GM19372 (cell line): ENCODE results near the gene ARL5B.
"Not testable (repeated sequence)": the region's sequence is repeated elsewhere in the genome, so short reads cannot be mapped to it uniquely, and the experiment has no call there.

Experiments used
- ATAC-seq: cut with Tn5 transposase; IDR thresholded peaks from one replicate; pipeline ENCODE4 v1.9.1; 2021; ENCODE audit warnings: mild to moderate bottlenecking, low read depth, moderate library complexity; ENCODE audit not compliant: unreplicated experiment

The ARL5B gene, protein sequence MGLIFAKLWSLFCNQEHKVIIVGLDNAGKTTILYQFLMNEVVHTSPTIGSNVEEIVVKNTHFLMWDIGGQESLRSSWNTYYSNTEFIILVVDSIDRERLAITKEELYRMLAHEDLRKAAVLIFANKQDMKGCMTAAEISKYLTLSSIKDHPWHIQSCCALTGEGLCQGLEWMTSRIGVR

DNA sequence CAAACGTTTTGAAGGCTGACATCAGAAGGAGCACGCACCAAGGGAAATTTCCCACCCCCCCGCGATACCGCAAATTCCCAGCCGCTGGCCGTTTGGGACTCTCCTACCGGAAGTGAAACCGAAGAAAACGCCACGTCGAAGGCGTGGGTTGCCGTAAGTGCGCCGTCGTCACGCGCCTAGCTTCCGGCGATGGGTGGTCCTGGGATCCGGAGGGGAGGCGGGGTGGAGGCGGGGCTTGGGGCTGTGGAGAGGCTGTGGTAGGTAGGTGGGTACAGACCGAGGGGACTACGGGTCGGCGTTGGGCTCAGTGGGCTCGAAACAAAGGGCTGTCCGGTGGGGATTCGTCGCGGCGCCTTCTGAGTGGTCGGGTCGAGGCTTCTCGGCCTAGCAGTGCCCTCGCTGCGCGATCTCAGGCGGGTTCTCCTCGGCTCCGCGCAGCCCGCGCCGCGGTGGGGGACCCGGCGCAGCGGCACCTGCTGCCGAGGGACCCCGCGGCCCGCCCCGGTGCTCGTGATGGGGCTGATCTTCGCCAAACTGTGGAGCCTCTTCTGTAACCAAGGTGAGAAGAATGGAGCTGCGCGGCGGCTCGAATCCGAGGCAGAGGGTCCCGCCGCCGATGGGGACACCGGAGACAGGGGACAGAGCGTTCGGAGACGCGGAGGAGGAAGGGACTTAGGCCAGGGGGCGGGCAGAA, at the start of gene ARL5B:
Gene ARL5B (plus strand): TSS at position 307 of the 694 bp plus-strand sequence. CDS start 207 bp downstream, at position 514.
- peak; percentile 84 for ATAC-seq

DNA sequence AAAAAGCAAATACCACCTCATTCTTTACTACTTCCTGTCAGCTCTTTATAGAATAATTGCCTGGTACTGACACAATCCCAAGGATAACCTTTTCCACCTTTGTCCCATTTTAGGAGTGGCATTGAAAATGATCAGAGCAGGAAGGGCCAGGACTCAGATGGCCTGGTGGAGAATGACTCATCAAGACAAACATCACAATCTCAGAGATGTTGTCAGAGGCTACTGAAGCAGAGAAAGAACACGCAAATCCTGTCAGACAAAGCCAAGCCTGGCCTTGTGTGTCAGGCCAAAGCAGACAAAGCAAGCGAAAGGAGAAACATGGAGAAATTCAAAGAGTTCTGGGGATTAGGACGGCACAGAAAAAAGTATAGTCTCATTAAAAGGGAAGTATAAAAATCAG, 48.7 kb upstream of the ARL5B start:
- no peak for ATAC-seq

GRCh38 chr10:18611168-18611567, 48.1 kb upstream of the ARL5B start:
- ATAC-seq: no peak

GRCh38 chr10:18615618-18616017, 43.6 kb upstream of the ARL5B start:
- ATAC-seq: no peak

DNA sequence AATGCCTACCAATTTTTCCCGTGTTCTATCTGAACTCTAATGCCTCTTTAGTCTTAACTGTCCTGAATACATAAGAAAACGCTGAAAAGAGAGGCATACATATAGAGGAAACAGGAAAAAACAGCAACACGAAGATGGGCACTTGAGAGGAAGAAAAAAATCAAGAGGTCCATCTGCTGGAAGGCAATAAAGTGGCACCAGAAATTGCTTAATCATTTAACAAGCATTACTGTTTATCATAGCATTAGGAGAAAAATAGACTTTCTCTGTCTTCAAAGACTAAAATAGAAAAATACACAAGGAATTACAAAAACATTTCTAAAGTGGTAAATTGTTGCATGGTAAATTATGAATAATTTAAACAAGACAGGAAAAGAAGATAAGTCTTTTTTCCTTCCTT, 42.9 kb upstream of the ARL5B start:
- no peak for ATAC-seq

- no peak for ATAC-seq
Measured at GRCh38 chr10:18619016-18619415, 40.2 kb upstream of the ARL5B start.

- no peak for ATAC-seq
Measured at GRCh38 chr10:18620856-18621255, 38.4 kb upstream of the ARL5B start.

GRCh38 chr10:18623671-18624070, 35.6 kb upstream of the ARL5B start:
- not testable (repeated sequence) for ATAC-seq

- ATAC-seq: no peak
Measured at GRCh38 chr10:18625886-18626285, 33.3 kb upstream of the ARL5B start.

DNA sequence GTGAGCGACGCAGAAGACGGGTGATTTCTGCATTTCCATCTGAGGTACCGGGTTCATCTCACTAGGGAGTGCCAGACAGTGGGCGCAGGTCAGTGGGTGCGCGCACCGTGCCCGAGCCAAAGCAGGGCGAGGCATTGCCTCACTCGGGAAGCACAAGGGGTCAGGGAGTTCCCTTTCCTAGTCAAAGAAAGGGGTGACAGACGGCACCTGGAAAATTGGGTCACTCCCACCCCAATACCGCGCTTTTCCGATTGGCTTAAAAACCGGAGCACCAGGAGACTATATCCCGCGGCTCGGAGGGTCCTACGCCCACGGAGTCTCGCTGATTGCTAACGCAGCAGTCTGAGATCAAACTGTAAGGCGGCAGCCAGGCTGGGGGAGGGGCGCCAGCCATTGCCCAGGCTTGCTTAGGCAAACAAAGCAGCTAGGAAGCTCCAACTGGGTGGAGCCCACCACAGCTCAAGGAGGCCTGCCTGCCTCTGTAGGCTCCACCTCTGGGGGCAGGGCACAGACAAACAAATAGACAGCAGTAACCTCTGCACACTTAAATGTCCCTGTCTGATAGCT, 31.7 kb upstream of the ARL5B start:
- not testable (repeated sequence) for ATAC-seq

DNA sequence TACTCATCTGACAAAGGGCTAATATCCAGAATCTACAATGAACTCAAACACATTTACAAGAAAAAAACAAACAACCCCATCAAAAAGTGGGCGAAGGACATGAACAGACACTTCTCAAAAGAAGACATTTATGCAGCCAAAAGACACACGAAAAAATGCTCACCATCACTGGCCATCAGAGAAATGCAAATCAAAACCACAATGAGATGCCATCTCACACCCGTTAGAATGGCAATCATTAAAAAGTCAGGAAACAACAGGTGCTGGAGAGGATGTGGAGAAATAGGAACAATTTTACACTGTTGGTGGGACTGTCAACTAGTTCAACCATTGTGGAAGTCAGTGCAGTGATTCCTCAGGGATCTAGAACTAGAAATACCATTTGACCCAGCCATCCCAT, 26.7 kb upstream of the ARL5B start:
- ATAC-seq: not testable (repeated sequence)

GRCh38 chr10:18635995-18636394, 23.2 kb upstream of the ARL5B start:
- no peak for ATAC-seq

DNA sequence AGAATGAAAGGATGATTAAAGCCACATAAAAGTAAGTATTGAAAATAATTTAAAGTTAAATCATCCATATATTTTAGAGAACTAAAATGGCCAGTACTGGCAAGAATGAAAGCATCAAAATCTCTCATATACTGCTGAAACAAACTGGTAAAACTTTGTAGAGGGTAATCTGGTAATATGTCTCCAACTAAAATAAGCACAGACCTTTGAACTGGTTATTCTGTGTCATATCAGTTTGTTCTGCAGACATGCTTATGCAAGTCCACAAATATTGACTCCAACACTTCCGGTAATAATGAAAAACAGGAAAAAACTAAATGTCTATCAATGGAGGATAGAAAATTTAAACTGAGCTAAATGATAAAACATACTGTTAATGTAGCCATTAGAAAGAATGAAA, 21.8 kb upstream of the ARL5B start:
- not testable (repeated sequence) for ATAC-seq

GRCh38 chr10:18639719-18640118, 19.5 kb upstream of the ARL5B start:
- not testable (repeated sequence) for ATAC-seq

DNA sequence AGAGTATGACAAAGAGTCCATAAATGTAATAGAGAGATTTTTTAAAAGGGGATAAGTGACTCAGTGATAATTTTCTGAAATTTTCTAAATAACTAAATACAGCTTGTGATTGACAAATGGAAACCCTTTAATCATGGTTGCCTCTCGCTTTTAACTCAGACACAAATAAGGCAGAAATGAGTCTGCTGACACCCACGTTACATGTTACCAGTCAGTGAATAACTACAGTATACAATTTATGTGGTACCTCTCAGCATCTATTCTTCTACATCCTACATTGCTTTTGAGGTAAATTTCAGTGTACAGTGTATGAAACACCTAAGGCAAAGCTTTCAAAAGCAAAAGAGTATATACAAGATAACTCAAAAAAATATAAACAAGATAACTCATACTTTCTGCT, 12.1 kb upstream of the ARL5B start:
- no peak for ATAC-seq

- no peak for ATAC-seq
Measured at GRCh38 chr10:18647945-18648344, 11.3 kb upstream of the ARL5B start.

DNA sequence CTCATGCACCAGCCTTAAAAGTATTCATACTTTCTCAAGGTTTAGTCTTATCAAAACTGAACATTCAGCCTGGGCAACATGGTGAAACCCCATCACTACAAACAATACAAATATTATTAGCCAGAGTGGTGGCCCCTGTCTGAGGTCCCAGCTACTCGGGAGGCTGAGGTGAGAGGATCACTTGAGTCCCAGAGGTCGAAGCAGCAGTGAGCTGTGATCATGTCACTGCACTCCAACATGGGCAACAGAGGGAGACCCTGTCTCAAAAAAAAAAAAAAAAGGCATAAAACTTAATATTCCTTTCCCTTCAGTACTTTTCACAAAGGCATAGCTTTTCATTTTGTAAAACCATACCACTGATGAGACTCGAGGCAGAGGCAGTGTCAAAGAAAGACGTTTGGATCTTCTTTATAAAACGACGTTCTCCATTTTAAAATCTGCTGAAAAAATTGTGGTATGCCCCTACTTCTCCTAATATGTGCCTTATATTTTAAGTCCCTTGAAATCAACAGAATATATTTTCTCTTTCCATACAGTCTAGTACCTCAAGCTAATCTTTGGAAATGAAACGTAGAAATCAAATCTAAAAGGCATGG, 9.8 kb upstream of the ARL5B start:
- no peak for ATAC-seq

DNA sequence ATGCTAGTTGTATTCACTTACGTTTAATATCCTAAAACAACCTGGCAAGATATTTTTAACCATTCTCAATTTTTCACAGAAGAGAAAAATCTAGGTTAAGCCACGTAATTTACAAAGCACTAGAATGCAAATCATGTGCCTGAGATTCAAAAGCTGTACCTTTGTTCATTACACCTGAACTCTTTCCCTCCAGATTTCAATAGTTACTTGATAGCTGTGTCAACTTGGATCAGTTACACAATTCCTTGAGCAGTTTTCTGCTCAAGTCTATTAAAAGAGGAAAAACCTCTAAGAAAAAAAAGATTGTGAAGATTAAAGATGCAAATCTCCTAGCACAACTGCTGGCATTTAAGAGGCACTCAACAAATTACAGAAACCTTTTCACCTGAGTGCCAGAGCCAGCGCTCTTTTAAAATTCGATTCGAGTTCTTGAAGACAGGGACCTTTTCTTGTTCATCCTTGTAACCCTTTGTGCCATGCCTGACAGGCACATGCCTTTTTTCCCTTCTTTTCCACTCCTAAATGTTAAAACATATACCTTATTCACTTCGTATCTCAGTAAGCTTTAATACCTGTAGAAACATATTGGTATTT, 8.7 kb upstream of the ARL5B start:
- no peak for ATAC-seq

DNA sequence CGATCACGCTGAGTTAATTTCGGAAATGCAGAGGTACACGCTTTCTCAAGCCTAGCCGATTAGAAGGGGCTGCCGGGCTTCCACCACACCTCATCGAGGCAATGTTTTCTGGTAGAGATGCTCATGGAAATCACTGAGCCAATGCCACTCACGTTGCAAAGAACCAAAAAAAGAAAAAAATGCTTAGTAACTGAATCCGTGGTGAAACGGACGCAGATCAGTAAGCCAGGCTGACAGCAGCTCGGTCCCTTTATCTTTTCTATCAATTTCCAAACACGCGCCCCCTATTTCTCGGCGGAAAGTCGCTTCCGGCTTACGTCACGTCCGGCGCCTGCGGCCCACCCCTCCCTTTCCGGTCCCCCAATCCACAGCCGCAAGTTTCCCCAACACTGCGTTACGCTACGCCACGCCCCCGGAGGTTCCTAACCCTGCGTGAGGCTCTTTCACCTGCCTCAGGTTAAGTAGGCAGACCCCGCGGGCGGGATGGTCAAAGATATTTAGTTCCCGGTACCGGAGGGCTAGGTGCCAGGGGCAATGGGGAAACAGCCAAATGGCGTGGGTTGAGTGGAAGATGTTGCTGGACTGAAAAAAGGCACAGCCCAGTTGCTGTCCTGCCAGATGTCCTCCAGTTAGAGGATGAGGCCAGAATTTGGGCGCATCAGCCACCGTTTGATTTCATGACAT, 7.8 kb upstream of the ARL5B start, which contains the start of gene NSUN6:
Gene NSUN6 (minus strand): TSS at position 264 of the 684 bp plus-strand sequence. CDS start 384 bp downstream, outside the sequence.
- ATAC-seq: peak; percentile 97

DNA sequence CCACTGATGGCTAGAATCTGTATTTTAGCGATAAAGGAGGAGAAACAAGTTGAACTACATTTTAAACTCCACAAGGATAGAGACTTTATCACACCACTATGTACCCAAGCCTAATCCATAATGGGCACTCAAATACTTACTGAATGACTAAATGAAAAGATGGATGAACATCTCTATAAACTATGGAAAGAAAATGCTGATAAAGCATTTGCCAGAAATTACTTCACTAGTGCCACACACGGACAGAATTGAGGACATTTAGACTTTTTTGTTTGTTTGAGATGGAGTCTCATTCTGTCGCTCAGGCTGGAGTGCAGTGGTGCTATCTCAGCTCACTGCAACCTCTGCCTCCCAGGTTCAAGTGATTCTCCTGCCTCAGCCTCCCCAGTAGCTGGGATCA, 6.1 kb upstream of the ARL5B start:
- ATAC-seq: no peak
